HG03378 (cell line): ENCODE measurements around the gene BBS10.
"Not testable (repeated sequence)": the region's sequence is repeated elsewhere in the genome, so short reads cannot be mapped to it uniquely, and the experiment has no call there.

Source experiments
- ATAC-seq: cut with Tn5 transposase; IDR thresholded peaks from one replicate; pipeline ENCODE4 v1.9.1; 2021; ENCODE audit warnings: mild to moderate bottlenecking, moderate library complexity; ENCODE audit not compliant: unreplicated experiment

Gene BBS10

GRCh38 chr12:76332606-76333005, 15.6 kb downstream of the BBS10 start:
- no peak for ATAC-seq

- ATAC-seq = no peak
Measured at GRCh38 chr12:76329606-76330005, 18.6 kb downstream of the BBS10 start.

- no peak for ATAC-seq
Measured at GRCh38 chr12:76329159-76329558, 19.1 kb downstream of the BBS10 start.

GRCh38 chr12:76319595-76320319, 28.5 kb downstream of the BBS10 start:
- not testable (repeated sequence) for ATAC-seq

GRCh38 chr12:76318773-76319594, 29.2 kb downstream of the BBS10 start:
- ATAC-seq = no peak

- no peak for ATAC-seq
Measured at GRCh38 chr12:76317976-76318375, 30.2 kb downstream of the BBS10 start.

GRCh38 chr12:76316468-76316867, 31.7 kb downstream of the BBS10 start:
- ATAC-seq = no peak

- ATAC-seq = no peak
Measured at GRCh38 chr12:76313299-76313698, 34.9 kb downstream of the BBS10 start.

GRCh38 chr12:76312315-76312714, 35.9 kb downstream of the BBS10 start:
- no peak for ATAC-seq

GRCh38 chr12:76311796-76312195, 36.4 kb downstream of the BBS10 start:
- ATAC-seq = no peak

GRCh38 chr12:76310110-76310509, 38.1 kb downstream of the BBS10 start:
- no peak for ATAC-seq

GRCh38 chr12:76308866-76309265, 39.3 kb downstream of the BBS10 start:
- no peak for ATAC-seq

- ATAC-seq = no peak
Measured at GRCh38 chr12:76307083-76307482, 41.1 kb downstream of the BBS10 start.

GRCh38 chr12:76303989-76304460, 44.2 kb downstream of the BBS10 start:
- no peak for ATAC-seq

- no peak for ATAC-seq
Measured at GRCh38 chr12:76303365-76303764, 44.9 kb downstream of the BBS10 start.

GRCh38 chr12:76300297-76300665, 47.9 kb downstream of the BBS10 start:
- ATAC-seq = no peak

- ATAC-seq = no peak
Measured at GRCh38 chr12:76299536-76300296, 48.5 kb downstream of the BBS10 start.
